Parathyroid adenoma (tissue), 2 donors: Measurements from ENCODE around the gene ELOVL6.

Experiments used
- H2AFZ ChIP-seq: fragments of 300-600 bp; sonication (generic); one replicate; pipeline ENCODE4 v1.7.0; 2017; ENCODE audit warnings: antibody characterized with exemption, mild to moderate bottlenecking
- H3K27ac ChIP-seq: fragments of 300-600 bp; sonication (generic); one replicate; pipeline ENCODE4 v1.7.0; 2017
- H3K27me3 ChIP-seq: fragments of 300-600 bp; sonication (generic); one replicate; pipeline ENCODE4 v1.7.0; 2017; ENCODE audit warnings: low read length; ENCODE audit not compliant: control insufficient read depth, insufficient read depth
- H3K36me3 ChIP-seq: fragments of 300-600 bp; sonication (generic); one replicate; pipeline ENCODE4 v1.7.0; 2017; ENCODE audit warnings: low read length; ENCODE audit not compliant: control insufficient read depth, insufficient read depth
- H3K4me1 ChIP-seq: fragments of 300-600 bp; sonication (generic); one replicate; pipeline ENCODE4 v1.7.0; 2017; ENCODE audit warnings: control low read depth
- H3K4me2 ChIP-seq: fragments of 300-600 bp; sonication (generic); one replicate; pipeline ENCODE4 v1.7.0; 2017; ENCODE audit warnings: low read length
- H3K4me3 ChIP-seq: fragments of 300-600 bp; sonication (generic); one replicate; pipeline ENCODE4 v1.7.0; 2017; ENCODE audit warnings: low read depth, low read length
- H3K79me2 ChIP-seq: fragments of 300-600 bp; sonication (generic); one replicate; pipeline ENCODE4 v1.7.0; 2017; ENCODE audit warnings: control low read depth
- H3K9ac ChIP-seq: fragments of 300-600 bp; sonication (generic); one replicate; pipeline ENCODE4 v1.7.0; 2017; ENCODE audit warnings: mild to moderate bottlenecking
- H3K9me3 ChIP-seq: fragments of 300-600 bp; sonication (generic); one replicate; pipeline ENCODE4 v1.7.0; 2017; ENCODE audit warnings: low read length; ENCODE audit not compliant: control insufficient read depth
- CTCF ChIP-seq: fragments of 300-600 bp; sonication (generic); IDR thresholded peaks from one replicate; pipeline ENCODE4 v1.7.0; 2017; ENCODE audit warnings: antibody characterized with exemption, mild to moderate bottlenecking
- donor health status: primary hyperparathyroidism.

The ELOVL6 gene

GRCh38 chr4:110096405-110096804 is 102.0 kb downstream of the ELOVL6 start:
- H2AFZ ChIP-seq, result no peak overlapping the region
- no peak overlapping the region for H3K4me2 ChIP-seq
- no peaks in the 10 kb centered on the region for H3K36me3 ChIP-seq
- no peak for TF ChIP-seq CTCF
- H3K79me2 ChIP-seq, result no peaks in the 10 kb centered on the region
- no peaks in the 10 kb centered on the region for H3K27me3 ChIP-seq
- H3K4me1 ChIP-seq, result no peaks in the 10 kb centered on the region
- no peak overlapping the region for H3K27ac ChIP-seq
- H3K9me3 ChIP-seq, result no peaks in the 10 kb centered on the region
- no peak overlapping the region for H3K4me3 ChIP-seq
- no peak overlapping the region for H3K9ac ChIP-seq

- Histone ChIP-seq H3K27ac (no peak overlapping the region), H3K4me1 (no peaks in the 10 kb centered on the region), H3K9ac (no peak overlapping the region), H2AFZ (no peak overlapping the region), H3K4me2 (no peak overlapping the region), H3K79me2 (no peaks in the 10 kb centered on the region), H3K4me3 (no peak overlapping the region), H3K27me3 (no peaks in the 10 kb centered on the region), H3K36me3 (no peaks in the 10 kb centered on the region), H3K9me3 (no peaks in the 10 kb centered on the region)
- TF ChIP-seq CTCF, result no peak
Observed at GRCh38 chr4:110092646-110093045, 105.8 kb downstream of the ELOVL6 start.

- TF ChIP-seq CTCF, result no peak
- Histone ChIP-seq H3K4me3 (no peak overlapping the region), H3K79me2 (no peaks in the 10 kb centered on the region), H3K27ac (no peak overlapping the region), H3K36me3 (no peaks in the 10 kb centered on the region), H2AFZ (no peak overlapping the region), H3K27me3 (no peaks in the 10 kb centered on the region), H3K4me1 (no peaks in the 10 kb centered on the region), H3K9me3 (no peaks in the 10 kb centered on the region), H3K9ac (no peak overlapping the region), H3K4me2 (no peak overlapping the region)
Observed at GRCh38 chr4:110091434-110092140, 106.8 kb downstream of the ELOVL6 start.

- no peak for TF ChIP-seq CTCF
- H3K9ac ChIP-seq, result no peak overlapping the region
- no peaks in the 10 kb centered on the region for H3K27me3 ChIP-seq
- no peaks in the 10 kb centered on the region for H3K9me3 ChIP-seq
- no peaks in the 10 kb centered on the region for H3K79me2 ChIP-seq
- no peak overlapping the region for H3K4me2 ChIP-seq
- H3K4me3 ChIP-seq, result no peak overlapping the region
- H3K27ac ChIP-seq, result no peak overlapping the region
- no peaks in the 10 kb centered on the region for H3K4me1 ChIP-seq
- H3K36me3 ChIP-seq, result no peaks in the 10 kb centered on the region
- no peak overlapping the region for H2AFZ ChIP-seq
Observed at GRCh38 chr4:110088670-110089069, 109.7 kb downstream of the ELOVL6 start.

- Histone ChIP-seq H3K36me3 (no peaks in the 10 kb centered on the region), H3K9ac (no peak overlapping the region), H3K4me2 (no peak overlapping the region), H3K4me3 (no peak overlapping the region), H3K9me3 (no peaks in the 10 kb centered on the region), H2AFZ (no peak overlapping the region), H3K4me1 (no peaks in the 10 kb centered on the region), H3K27me3 (no peaks in the 10 kb centered on the region), H3K79me2 (no peaks in the 10 kb centered on the region), H3K27ac (no peak overlapping the region)
- no peak for TF ChIP-seq CTCF
Observed at GRCh38 chr4:110087070-110087708, 111.2 kb downstream of the ELOVL6 start.
